PC-9 (cell line): ENCODE data around the gene ELOVL1.

ENCODE experiments used
- CTCF ChIP-seq: fragments of 200-600 bp; sonication (generic); conservative IDR thresholded peaks from 2 replicates; pipeline ENCODE4 v1.6.1; 2017; ENCODE audit warnings: mixed run types, antibody characterized with exemption, mild to moderate bottlenecking, moderate library complexity
- EZH2 ChIP-seq: fragments of 200-600 bp; sonication (generic); IDR thresholded peaks from 2 replicates; pipeline ENCODE4 v1.8.0; 2017; ENCODE audit warnings: antibody characterized with exemption, low read depth

- TF ChIP-seq CTCF (no peak), EZH2 (no peak)
Observed at GRCh38 chr1:43331688-43332087, 36.1 kb downstream of the ELOVL1 start.
